DOHH2 (cell line): ENCODE measurements around the gene MOK.

Source experiments
- H3F3A ChIP-seq: fragments of 200-600 bp; sonication (generic), shearing (Covaris generic); 2 replicates; pipeline ENCODE4 v1.6.0; 2016; ENCODE audit warnings: antibody characterized with exemption, mild to moderate bottlenecking; ENCODE audit not compliant: control insufficient read depth, insufficient read depth
- H3K27ac ChIP-seq: fragments of 200-600 bp; sonication (generic); 2 replicates; pipeline ENCODE4 v1.5.1; 2014; ENCODE audit warnings: low read depth, mild to moderate bottlenecking, low read length, moderate library complexity
- H3K27me3 ChIP-seq: fragments of 200-600 bp; sonication (generic); 2 replicates; pipeline ENCODE4 v1.6.1; 2014; ENCODE audit warnings: mild to moderate bottlenecking, low read length, mixed read lengths; ENCODE audit not compliant: control insufficient read depth
- H3K36me3 ChIP-seq: fragments of 200-600 bp; sonication (generic); 2 replicates; pipeline ENCODE4 v1.6.1; 2014; ENCODE audit warnings: mild to moderate bottlenecking, low read length, moderate library complexity, mixed read lengths; ENCODE audit not compliant: control insufficient read depth
- H3K4me1 ChIP-seq: fragments of 200-600 bp; sonication (generic); 2 replicates; pipeline ENCODE4 v1.6.1; 2014; ENCODE audit warnings: mild to moderate bottlenecking, low read length, mixed read lengths; ENCODE audit not compliant: control insufficient read depth
- H3K4me2 ChIP-seq: fragments of 200-600 bp; sonication (generic); 2 replicates; pipeline ENCODE4 v1.6.0; 2014; ENCODE audit warnings: mild to moderate bottlenecking, low read length, moderate library complexity
- H3K4me3 ChIP-seq: fragments of 200-600 bp; sonication (generic); 2 replicates; pipeline ENCODE4 v1.5.1; 2014; ENCODE audit warnings: mild to moderate bottlenecking, low read length, mixed read lengths
- H3K79me2 ChIP-seq: fragments of 200-600 bp; sonication (generic); 2 replicates; pipeline ENCODE4 v1.6.1; 2014; ENCODE audit warnings: mild to moderate bottlenecking, low read length, mixed read lengths; ENCODE audit not compliant: control insufficient read depth
- H3K9me2 ChIP-seq: fragments of 200-600 bp; sonication (generic); replicated peaks from 2 replicates; pipeline ENCODE4 v1.6.1; 2014; ENCODE audit warnings: mild to moderate bottlenecking, low read length, mixed read lengths; ENCODE audit not compliant: control insufficient read depth
- H3K9me3 ChIP-seq: fragments of 200-600 bp; sonication (generic); 2 replicates; pipeline ENCODE4 v1.6.1; 2014; ENCODE audit warnings: antibody characterized with exemption, low read length, mixed read lengths; ENCODE audit not compliant: control insufficient read depth, insufficient read depth
- H4K20me1 ChIP-seq: fragments of 200-600 bp; sonication (generic); 2 replicates; pipeline ENCODE4 v1.6.0; 2014; ENCODE audit warnings: low read depth, mild to moderate bottlenecking, antibody characterized with exemption, low read length, moderate library complexity; ENCODE audit not compliant: control insufficient read depth, insufficient read depth
- CTCF ChIP-seq: fragments of 200-600 bp; sonication (generic); IDR thresholded peaks from one replicate; pipeline ENCODE4 v1.5.1; 2014; ENCODE audit warnings: antibody characterized with exemption, mild to moderate bottlenecking, low read depth, low read length; ENCODE audit not compliant: poor library complexity, severe bottlenecking
- EZH2phosphoT487 ChIP-seq: fragments of 200-600 bp; sonication (generic); IDR thresholded peaks from 2 replicates; pipeline ENCODE4 v1.6.1; 2017; ENCODE audit warnings: borderline replicate concordance, mild to moderate bottlenecking, antibody characterized with exemption, low read length, moderate library complexity, mixed read lengths

Gene MOK

GRCh38 chr14:102318781-102319276, 13.9 kb upstream of the MOK start:
- Histone ChIP-seq H3K36me3 (peaks cover 16% of the 10 kb centered on the region), H3F3A (no peaks in the 10 kb centered on the region), H3K79me2 (peaks cover 22% of the 10 kb centered on the region), H3K9me2 (no peaks in the 10 kb centered on the region), H3K9me3 (no peaks in the 10 kb centered on the region), H3K27me3 (no peaks in the 10 kb centered on the region), H3K4me2 (peak overlapping the region; percentile 93), H3K4me3 (peak overlapping the region; percentile 94), H3K27ac (peak overlapping the region; percentile 30), H3K4me1 (peaks cover 45% of the 10 kb centered on the region), H4K20me1 (no peaks in the 10 kb centered on the region)
- TF ChIP-seq CTCF = no peak
- no peak for TF ChIP-seq EZH2phosphoT487

GRCh38 chr14:102317564-102318248, 12.7 kb upstream of the MOK start:
- no peaks in the 10 kb centered on the region for H3F3A ChIP-seq
- H3K9me3 ChIP-seq = no peaks in the 10 kb centered on the region
- H3K79me2 ChIP-seq = peaks cover 22% of the 10 kb centered on the region
- no peaks in the 10 kb centered on the region for H4K20me1 ChIP-seq
- no peaks in the 10 kb centered on the region for H3K27me3 ChIP-seq
- H3K36me3 ChIP-seq = peaks cover 13% of the 10 kb centered on the region
- no peaks in the 10 kb centered on the region for H3K9me2 ChIP-seq
- H3K4me3 ChIP-seq = peak overlapping the region; percentile 94
- TF ChIP-seq CTCF (peak; percentile 20), EZH2phosphoT487 (no peak)
- peak overlapping the region; percentile 56 for H3K27ac ChIP-seq
- peak overlapping the region; percentile 93 for H3K4me2 ChIP-seq
- peaks cover 49% of the 10 kb centered on the region for H3K4me1 ChIP-seq

DNA sequence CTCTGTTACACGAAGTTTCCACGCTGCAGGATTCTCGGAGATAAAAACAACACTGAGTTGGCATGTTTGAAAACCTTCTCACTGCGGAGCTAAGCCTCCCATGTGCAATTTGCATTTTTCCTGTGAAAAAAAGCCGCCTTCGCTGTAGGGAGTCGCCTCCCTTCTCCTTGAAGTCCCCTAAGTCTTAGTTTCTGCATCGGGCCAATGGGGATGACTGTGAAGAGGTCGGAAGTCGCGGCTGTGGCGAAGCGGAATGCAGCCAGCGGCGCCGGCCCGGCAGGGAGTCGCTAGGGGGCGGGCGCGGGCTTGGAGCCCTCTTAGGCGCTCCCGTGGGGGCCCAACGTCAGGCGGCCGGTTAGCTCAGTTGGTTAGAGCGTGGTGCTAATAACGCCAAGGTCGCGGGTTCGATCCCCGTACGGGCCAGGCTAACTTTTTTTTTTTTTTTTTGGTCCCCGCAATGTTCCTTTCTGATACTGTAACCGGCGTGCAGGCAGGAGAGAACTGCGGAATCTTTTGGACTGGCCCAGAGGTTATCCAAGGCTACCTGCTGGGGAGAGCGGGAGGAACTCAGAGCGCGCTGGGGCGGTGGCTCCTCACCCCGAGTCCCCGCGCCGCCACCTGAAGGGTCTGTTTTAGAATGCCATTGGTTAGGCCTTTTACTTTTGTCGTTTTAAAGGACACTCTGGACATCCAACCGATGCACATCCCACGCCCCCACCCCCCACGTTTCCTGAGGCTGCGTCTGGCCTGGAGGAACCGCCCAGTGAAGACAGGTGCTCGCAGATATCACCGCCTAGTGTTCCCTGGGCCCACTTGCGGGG, 12.0 kb upstream of the MOK start:
- Histone ChIP-seq H3K9me2 (no peaks in the 10 kb centered on the region), H4K20me1 (no peaks in the 10 kb centered on the region), H3K4me2 (peak overlapping the region; percentile 93), H3K27me3 (no peaks in the 10 kb centered on the region), H3K27ac (peak overlapping the region; percentile 56), H3K36me3 (peaks cover 5% of the 10 kb centered on the region; the same call in 1 of the 2 replicates), H3K79me2 (peaks cover 22% of the 10 kb centered on the region), H3K4me3 (peak overlapping the region; percentile 94), H3K4me1 (peaks cover 49% of the 10 kb centered on the region), H3F3A (no peaks in the 10 kb centered on the region), H3K9me3 (no peaks in the 10 kb centered on the region)
- TF ChIP-seq EZH2phosphoT487 (no peak), CTCF (peak; percentile 64)
